MM.1S (cell line): ENCODE measurements around the gene F5.

Source experiments
- EZH2 ChIP-seq: fragments of 300-600 bp; sonication (generic); optimal IDR thresholded peaks from 2 replicates; pipeline ENCODE3; 2017; ENCODE audit warnings: low read depth, mild to moderate bottlenecking, antibody characterized with exemption, low read length, mixed read lengths
- TF ChIP-seq, protein P1 (sequence below): fragments of 300-600 bp; sonication (generic); IDR thresholded peaks from 2 replicates; pipeline ENCODE4 v1.5.1; 2016; ENCODE audit warnings: antibody characterized with exemption, low read length, mixed read lengths

DNA sequence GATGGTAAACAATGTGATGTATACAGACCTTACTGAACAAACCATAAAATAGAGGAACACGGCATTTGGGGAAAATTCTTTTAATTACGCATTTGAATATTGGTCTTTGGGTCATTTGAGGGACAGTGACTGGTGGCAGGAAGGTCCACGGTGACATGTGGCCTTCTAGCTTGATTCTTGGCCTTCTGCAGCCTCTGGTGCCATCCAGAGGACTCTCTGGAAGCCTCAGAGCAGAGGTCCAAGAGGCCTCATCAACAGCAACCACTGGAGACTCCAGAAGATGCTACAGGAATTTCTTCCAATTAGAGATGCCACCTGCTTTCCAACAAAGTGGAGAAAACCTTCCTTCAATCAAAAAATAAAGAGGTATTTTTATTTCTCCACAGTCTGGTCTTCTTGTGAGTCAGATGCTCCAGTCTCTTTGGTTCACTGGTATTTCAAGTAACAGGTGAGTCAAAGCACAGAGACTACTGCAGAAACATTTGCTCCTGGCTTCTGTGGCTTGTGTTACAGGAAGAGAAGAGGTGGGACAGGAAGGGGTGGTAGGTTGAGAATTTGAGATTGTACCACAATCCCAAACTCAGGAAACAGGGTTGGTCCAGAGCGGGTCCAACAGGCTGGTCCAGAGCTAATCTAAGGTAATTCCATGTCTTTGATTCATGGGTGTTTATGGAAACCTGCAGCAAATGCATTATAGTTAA is 2.7 kb upstream of the F5 start:
- TF ChIP-seq, protein P1, sequence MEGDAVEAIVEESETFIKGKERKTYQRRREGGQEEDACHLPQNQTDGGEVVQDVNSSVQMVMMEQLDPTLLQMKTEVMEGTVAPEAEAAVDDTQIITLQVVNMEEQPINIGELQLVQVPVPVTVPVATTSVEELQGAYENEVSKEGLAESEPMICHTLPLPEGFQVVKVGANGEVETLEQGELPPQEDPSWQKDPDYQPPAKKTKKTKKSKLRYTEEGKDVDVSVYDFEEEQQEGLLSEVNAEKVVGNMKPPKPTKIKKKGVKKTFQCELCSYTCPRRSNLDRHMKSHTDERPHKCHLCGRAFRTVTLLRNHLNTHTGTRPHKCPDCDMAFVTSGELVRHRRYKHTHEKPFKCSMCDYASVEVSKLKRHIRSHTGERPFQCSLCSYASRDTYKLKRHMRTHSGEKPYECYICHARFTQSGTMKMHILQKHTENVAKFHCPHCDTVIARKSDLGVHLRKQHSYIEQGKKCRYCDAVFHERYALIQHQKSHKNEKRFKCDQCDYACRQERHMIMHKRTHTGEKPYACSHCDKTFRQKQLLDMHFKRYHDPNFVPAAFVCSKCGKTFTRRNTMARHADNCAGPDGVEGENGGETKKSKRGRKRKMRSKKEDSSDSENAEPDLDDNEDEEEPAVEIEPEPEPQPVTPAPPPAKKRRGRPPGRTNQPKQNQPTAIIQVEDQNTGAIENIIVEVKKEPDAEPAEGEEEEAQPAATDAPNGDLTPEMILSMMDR: no peak
- TF ChIP-seq EZH2: no peak
